GM21825 (cell line): ENCODE data around the gene PGAP3.

Source experiments
- ATAC-seq: cut with Tn5 transposase; IDR thresholded peaks from one replicate; pipeline ENCODE4 v1.9.1; 2021; ENCODE audit warnings: mild to moderate bottlenecking, moderate library complexity; ENCODE audit not compliant: unreplicated experiment

The PGAP3 gene

GRCh38 chr17:39697961-39698360 lies 10.1 kb upstream of the PGAP3 start:
- ATAC-seq, result no peak

- ATAC-seq, result no peak
Observed at GRCh38 chr17:39696731-39697130, 8.9 kb upstream of the PGAP3 start.

- no peak for ATAC-seq
Observed at GRCh38 chr17:39695089-39695474, 7.2 kb upstream of the PGAP3 start.

GRCh38 chr17:39694593-39694992 lies 6.7 kb upstream of the PGAP3 start:
- ATAC-seq, result no peak

GRCh38 chr17:39688945-39689344 lies 1.1 kb upstream of the PGAP3 start:
- ATAC-seq, result no peak

GRCh38 chr17:39688475-39688835 lies 598 bp upstream of the PGAP3 start:
- ATAC-seq, result no peak

GRCh38 chr17:39687101-39687545 lies 734 bp downstream of the PGAP3 start:
- ATAC-seq, result no peak

GRCh38 chr17:39684369-39685192 lies 3.3 kb downstream of the PGAP3 start:
- no peak for ATAC-seq

GRCh38 chr17:39683295-39683939 lies 4.4 kb downstream of the PGAP3 start:
- ATAC-seq, result no peak

- ATAC-seq, result no peak
Observed at GRCh38 chr17:39679521-39680192, 8.2 kb downstream of the PGAP3 start.

GRCh38 chr17:39678340-39679116 lies 9.3 kb downstream of the PGAP3 start:
- ATAC-seq, result no peak

GRCh38 chr17:39677542-39678339 lies 10.1 kb downstream of the PGAP3 start:
- no peak for ATAC-seq

GRCh38 chr17:39677072-39677471 lies 10.8 kb downstream of the PGAP3 start:
- no peak for ATAC-seq

- no peak for ATAC-seq
Observed at GRCh38 chr17:39676198-39676819, 11.5 kb downstream of the PGAP3 start.

GRCh38 chr17:39675390-39676082 lies 12.3 kb downstream of the PGAP3 start:
- no peak for ATAC-seq

GRCh38 chr17:39674702-39675389 lies 13.0 kb downstream of the PGAP3 start:
- ATAC-seq, result no peak

GRCh38 chr17:39674179-39674578 lies 13.7 kb downstream of the PGAP3 start:
- no peak for ATAC-seq

GRCh38 chr17:39673335-39674081 lies 14.3 kb downstream of the PGAP3 start:
- no peak for ATAC-seq
